T-helper 1 cell treated with Interleukin-12 subunit alpha and Interleukin-12 subunit beta and Interleukin-4 antibody, amounts not matched to agents 30 μg/mL and 1 μg/mL, for 36 hours (primary cell): ENCODE results near the gene ADARB2.

Experiments
- H3K27ac Mint-ChIP-seq: one replicate; pipeline ENCODE4 v1.8.0; 2021; ENCODE audit warnings: mild to moderate bottlenecking, mixed read lengths
- H3K27me3 Mint-ChIP-seq: one replicate; pipeline ENCODE4 v1.8.0; 2021; ENCODE audit warnings: low read depth, mixed read lengths
- H3K36me3 Mint-ChIP-seq: one replicate; pipeline ENCODE4 v1.8.0; 2021; ENCODE audit warnings: low read depth, mixed read lengths
- H3K4me1 Mint-ChIP-seq: one replicate; pipeline ENCODE4 v1.8.0; 2021; ENCODE audit warnings: low read depth, mixed read lengths
- H3K4me3 Mint-ChIP-seq: one replicate; pipeline ENCODE4 v1.8.0; 2021; ENCODE audit warnings: mild to moderate bottlenecking, moderate library complexity, mixed read lengths
- H3K9me3 Mint-ChIP-seq: one replicate; pipeline ENCODE4 v1.8.0; 2021; ENCODE audit warnings: mixed read lengths

ADARB2 gene

DNA sequence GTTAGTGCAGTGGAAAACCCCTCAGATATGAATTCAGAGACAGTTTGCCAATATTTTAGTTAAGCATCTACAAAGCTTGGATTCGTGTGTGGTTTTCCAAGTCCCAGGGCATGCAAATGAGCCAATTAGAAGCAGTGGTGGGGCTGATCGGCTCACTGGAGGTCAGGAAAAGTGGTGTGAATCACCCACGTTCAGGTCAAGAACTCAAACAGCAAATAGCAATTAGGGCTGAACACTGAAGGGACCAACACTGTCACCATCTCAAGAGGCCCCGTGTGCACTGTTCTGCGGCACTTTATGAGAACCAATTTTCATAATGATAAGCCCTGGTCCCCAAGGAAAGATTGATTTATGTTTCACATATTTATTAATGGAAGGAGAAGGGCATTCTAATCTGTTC, 68.9 kb downstream of the ADARB2 start:
- Mint-ChIP-seq H3K4me3 (no peak overlapping the region), H3K36me3 (no peaks in the 10 kb centered on the region), H3K9me3 (no peaks in the 10 kb centered on the region), H3K27me3 (no peaks in the 10 kb centered on the region), H3K27ac (no peak overlapping the region), H3K4me1 (no peaks in the 10 kb centered on the region)

DNA sequence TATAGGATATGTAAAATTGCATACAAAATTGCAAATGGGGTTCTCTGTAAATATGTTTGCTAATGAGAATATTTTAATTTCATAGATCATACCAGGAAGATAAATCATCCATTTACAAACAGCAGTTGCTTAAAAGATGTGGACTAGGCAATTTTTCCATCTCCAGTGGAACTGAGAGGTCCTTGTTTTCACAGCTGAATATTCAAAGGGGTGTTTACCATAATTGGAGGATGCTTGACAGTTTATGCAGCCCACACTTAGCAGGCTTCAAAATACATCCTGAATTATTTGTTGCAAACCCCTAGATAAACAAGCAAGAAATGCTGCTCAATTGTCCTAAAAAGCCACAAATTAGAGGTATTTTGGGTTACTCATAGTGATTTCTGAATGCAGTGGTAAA, 69.9 kb downstream of the ADARB2 start:
- Mint-ChIP-seq H3K4me3 (no peak overlapping the region), H3K9me3 (no peaks in the 10 kb centered on the region), H3K27me3 (no peaks in the 10 kb centered on the region), H3K27ac (no peak overlapping the region), H3K4me1 (no peaks in the 10 kb centered on the region), H3K36me3 (no peaks in the 10 kb centered on the region)

DNA sequence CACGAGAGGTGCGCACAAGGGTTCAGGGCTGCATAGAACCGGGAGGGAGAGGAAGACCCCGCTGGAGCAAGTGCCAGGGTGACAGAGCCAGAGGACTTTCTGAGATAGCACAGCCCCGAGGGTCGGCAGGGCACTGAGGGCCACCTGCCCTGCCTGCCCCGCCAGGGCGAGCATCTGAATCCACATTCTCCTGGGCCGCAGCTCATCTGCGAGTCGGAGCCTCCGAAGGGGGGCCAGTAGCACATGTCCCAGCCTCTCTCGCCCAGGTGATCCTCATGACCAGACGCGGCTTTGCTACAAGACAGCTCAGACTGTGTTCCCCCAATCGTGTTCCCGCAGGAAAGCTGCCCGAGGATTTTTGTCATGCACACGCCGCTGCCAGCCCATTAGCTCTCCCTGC, 71.2 kb downstream of the ADARB2 start:
- Mint-ChIP-seq H3K27me3 (no peaks in the 10 kb centered on the region), H3K27ac (no peak overlapping the region)

DNA sequence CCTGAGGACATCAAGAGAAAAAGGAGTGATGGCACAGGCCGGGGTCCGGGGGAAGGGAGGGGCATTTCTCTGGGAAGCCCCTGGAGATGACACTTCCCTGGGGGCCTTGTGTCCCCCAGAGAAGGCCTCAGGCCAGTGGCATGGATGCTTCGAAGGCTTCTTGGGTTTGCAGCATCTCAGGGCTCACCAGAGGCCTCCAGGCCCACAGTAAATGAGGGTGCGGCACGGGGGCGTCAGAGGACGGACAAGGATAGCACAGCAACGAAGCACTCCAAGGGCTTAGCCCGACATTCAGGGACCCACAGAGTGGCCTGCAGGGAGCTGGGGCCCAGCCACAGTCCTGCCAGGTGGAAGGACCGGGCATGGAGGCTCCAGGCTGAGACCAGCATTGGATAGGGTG, 71.6 kb downstream of the ADARB2 start:
- Mint-ChIP-seq H3K27ac (no peak overlapping the region), H3K27me3 (no peaks in the 10 kb centered on the region), H3K9me3 (no peaks in the 10 kb centered on the region), H3K36me3 (no peaks in the 10 kb centered on the region), H3K4me3 (no peak overlapping the region), H3K4me1 (no peaks in the 10 kb centered on the region)

More for the DNA sequence above, 71.2 kb downstream of the ADARB2 start:
- H3K4me1 Mint-ChIP-seq = no peaks in the 10 kb centered on the region
- no peaks in the 10 kb centered on the region for H3K9me3 Mint-ChIP-seq
- H3K4me3 Mint-ChIP-seq = no peak overlapping the region
- no peaks in the 10 kb centered on the region for H3K36me3 Mint-ChIP-seq

DNA sequence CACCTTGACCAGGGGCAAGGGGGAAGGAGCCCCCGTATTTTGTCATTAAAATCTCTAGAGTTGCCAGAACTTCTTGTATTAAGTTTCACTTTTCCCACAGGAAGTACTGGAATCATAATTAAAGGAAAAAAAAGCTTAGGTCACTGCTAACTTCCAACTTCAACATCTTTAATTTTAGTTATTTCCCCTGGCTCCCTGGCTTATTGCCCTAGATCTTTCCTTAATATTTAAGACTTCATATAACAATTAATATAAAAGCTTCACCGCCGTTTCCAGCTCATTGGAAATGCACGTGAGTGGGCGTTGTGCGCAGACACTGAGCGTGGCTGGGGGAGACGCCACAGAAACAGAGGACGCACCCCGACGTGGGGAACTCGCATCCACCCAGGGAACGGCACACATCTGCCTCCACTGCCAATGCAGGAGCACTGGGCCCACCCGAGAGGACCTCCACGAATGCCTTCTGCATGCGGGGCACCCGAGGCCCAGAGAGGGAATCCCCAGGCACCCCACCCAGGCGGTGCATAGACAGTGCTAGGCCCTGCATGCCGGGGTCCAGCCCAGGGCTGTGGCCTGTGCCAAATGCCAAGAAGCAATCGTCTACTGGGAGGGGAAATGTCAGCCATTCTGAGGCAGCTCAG, 72.2 kb downstream of the ADARB2 start:
- Mint-ChIP-seq H3K4me1 (no peaks in the 10 kb centered on the region), H3K36me3 (no peaks in the 10 kb centered on the region), H3K27ac (no peak overlapping the region), H3K27me3 (no peaks in the 10 kb centered on the region), H3K9me3 (no peaks in the 10 kb centered on the region), H3K4me3 (no peak overlapping the region)

DNA sequence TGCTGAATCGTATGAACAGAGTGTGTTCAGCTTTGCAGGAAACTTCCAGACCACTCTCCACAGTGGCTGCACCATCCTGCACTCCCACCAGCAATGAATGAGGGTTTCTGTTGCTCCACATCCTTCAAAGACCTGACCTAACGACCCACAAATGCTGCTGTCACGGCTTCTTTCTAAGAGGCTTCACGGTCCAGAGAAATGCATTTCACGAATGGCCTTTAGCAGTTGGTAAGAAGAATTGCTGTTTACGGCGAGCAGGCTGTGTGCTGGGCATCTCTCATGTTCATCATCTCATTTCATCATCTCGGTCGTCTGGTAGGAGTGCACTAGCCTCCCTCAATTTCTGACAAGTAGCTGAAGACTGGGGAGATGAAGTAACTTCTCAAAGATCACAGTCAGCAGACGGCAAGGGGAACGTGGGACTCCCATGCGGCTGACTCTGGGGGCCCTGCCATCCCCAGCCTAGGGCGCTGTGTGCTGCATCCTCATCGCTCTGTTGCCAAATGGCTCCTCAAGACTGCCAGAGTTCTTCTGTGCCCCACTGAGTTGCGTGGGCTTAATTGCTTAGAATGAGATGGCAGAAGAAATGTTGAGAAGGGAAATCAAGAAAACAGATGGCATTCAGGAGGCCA, 72.9 kb downstream of the ADARB2 start:
- no peaks in the 10 kb centered on the region for H3K27me3 Mint-ChIP-seq
- H3K36me3 Mint-ChIP-seq = no peaks in the 10 kb centered on the region
- H3K4me3 Mint-ChIP-seq = no peak overlapping the region
- H3K9me3 Mint-ChIP-seq = no peaks in the 10 kb centered on the region
- no peaks in the 10 kb centered on the region for H3K4me1 Mint-ChIP-seq
- no peak overlapping the region for H3K27ac Mint-ChIP-seq

DNA sequence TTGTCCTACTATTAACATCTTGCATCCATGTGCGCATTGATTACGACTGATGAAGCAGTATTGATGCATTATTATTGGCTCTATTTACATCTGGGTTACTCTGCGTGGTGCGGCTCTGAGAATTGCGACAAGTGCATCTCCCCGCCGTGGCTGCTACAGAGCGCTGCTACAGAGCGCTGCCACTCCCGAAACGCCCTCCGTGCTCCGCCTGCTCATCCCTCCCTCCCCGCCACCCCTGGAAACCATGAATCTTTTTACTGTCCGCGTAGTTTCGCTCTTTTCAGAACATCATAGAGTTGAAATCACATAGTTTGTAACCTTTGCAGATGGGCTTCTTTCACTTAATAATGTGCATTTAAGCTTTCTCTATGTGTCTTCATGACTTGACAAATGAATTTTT, 74.1 kb downstream of the ADARB2 start:
- no peaks in the 10 kb centered on the region for H3K4me1 Mint-ChIP-seq
- no peaks in the 10 kb centered on the region for H3K36me3 Mint-ChIP-seq
- no peak overlapping the region for H3K4me3 Mint-ChIP-seq
- no peak overlapping the region for H3K27ac Mint-ChIP-seq
- no peaks in the 10 kb centered on the region for H3K9me3 Mint-ChIP-seq
- H3K27me3 Mint-ChIP-seq = peaks cover 4% of the 10 kb centered on the region

DNA sequence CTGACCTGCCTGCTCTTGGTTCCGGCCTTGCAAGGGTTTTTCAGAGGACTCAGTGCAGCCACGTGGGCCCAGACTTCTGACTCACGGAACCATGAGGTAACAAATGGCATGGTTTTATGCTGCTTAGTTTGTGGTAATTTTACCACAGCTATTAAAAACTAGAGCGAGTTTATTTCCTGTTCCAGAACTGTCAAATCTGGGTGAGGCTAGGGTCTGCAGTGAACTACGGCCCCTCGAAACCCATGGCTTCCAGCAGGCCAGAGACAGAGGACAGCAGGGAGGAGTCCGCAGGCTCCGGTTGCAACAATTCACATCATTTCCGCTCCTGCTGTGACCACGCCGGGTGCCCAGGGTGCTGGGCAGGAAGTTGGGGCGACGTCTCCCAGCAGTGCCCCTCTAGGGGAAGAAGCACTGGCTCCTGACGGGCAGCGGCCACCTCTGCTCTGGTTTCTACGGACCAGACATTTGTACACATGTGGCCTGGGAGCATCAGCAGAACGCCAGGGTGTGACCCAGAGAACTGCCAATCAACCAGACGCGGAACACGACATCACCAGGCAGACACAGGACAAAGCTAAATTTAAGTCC, 74.8 kb downstream of the ADARB2 start:
- Mint-ChIP-seq H3K4me3 (no peak overlapping the region), H3K36me3 (no peaks in the 10 kb centered on the region), H3K9me3 (no peaks in the 10 kb centered on the region), H3K4me1 (no peaks in the 10 kb centered on the region), H3K27me3 (peaks cover 10% of the 10 kb centered on the region), H3K27ac (no peak overlapping the region)

DNA sequence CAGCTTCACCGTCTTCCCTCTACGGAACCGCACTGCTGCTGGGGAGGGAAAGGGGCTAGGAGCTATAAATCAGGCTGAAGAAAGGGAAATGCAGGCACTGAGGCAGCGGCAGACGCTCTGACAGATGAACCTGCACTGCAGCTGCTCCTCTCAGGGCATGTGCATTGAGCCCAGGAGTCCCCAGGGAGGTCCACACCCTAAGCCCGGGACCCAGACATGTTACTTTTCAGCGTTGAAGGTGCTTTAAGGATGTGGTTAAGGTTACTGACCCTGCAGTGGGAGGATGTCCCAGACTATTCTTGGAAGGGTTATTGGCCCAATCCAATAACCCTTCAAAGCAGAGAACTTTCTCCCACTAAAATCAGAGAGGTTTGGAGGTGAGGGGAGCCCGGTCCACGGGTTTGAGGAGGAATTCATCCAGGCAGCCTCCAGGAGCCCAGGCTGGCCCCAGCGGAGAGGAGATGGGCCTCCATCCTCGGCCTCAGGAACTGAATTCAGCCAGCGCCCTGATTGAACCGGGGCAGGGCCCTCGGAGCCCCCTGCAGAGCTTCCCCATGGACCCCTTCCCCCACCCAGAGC, 75.4 kb downstream of the ADARB2 start:
- peaks cover 10% of the 10 kb centered on the region for H3K27me3 Mint-ChIP-seq
- H3K4me3 Mint-ChIP-seq = no peak overlapping the region
- H3K4me1 Mint-ChIP-seq = no peaks in the 10 kb centered on the region
- no peaks in the 10 kb centered on the region for H3K9me3 Mint-ChIP-seq
- no peaks in the 10 kb centered on the region for H3K36me3 Mint-ChIP-seq
- no peak overlapping the region for H3K27ac Mint-ChIP-seq

DNA sequence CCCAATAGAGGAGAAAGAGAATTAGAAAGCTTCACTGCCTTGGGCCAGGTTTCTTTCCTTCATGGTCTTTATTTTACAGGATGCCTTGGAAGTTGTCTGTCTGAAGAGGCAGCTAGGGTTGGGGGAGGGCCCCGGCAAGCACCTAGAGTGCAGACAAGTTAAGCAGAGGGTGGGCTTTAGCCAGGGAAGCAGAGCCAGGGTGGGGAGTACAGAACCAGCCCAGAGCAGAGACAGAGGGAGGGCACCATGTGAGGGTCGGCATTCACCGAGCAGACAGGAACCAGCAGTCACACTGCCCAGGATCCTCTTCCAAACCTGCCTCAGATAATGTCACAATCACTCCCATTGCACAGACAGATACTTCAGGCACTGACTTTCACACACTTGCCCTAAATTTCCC, 75.9 kb downstream of the ADARB2 start:
- Mint-ChIP-seq H3K36me3 (no peaks in the 10 kb centered on the region), H3K9me3 (no peaks in the 10 kb centered on the region), H3K27me3 (peaks cover 10% of the 10 kb centered on the region), H3K27ac (no peak overlapping the region), H3K4me3 (no peak overlapping the region), H3K4me1 (no peaks in the 10 kb centered on the region)

DNA sequence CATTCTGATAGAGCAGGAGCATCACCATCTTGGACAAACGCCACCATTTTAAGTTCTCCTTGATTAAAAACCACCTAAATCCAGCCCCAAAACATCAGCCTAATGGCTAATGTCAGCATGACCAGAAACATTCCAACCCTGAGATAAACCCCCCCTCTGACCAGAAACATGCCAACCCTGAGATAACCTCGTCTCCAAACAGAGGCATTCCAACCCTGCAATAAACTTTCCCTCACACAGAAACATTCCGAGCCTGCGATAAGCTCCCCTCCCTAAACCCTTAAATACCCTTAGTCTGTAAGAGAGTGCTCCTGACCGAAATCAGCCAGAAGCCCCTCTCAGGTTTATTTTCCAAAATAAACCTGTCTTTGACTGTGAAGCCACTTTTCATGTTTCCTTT, 76.5 kb downstream of the ADARB2 start:
- Mint-ChIP-seq H3K9me3 (no peaks in the 10 kb centered on the region), H3K27me3 (peaks cover 10% of the 10 kb centered on the region), H3K4me1 (no peaks in the 10 kb centered on the region), H3K36me3 (no peaks in the 10 kb centered on the region), H3K4me3 (no peak overlapping the region), H3K27ac (no peak overlapping the region)

DNA sequence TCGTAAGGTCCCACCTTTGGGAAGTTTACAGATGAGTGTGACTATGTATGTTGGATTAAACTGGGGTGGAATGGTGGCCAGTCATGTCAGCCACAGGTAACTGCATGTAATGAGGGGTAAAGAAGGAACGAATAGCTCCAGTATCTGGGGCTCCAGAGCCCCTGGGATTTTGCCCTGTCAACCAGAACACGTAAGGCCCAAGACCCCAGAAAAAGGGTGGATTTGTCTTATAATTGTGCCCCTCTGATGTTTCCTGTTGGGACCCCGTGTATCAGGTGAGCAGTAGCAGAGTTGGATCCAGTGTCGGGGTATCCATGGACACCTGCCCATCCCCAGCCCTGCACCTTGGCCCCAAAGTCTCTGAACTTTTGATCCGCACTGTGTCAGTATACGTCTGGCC, 76.9 kb downstream of the ADARB2 start:
- H3K27ac Mint-ChIP-seq = no peak overlapping the region
- no peaks in the 10 kb centered on the region for H3K4me1 Mint-ChIP-seq
- no peaks in the 10 kb centered on the region for H3K9me3 Mint-ChIP-seq
- H3K27me3 Mint-ChIP-seq = peaks cover 10% of the 10 kb centered on the region
- H3K4me3 Mint-ChIP-seq = no peak overlapping the region
- H3K36me3 Mint-ChIP-seq = no peaks in the 10 kb centered on the region

DNA sequence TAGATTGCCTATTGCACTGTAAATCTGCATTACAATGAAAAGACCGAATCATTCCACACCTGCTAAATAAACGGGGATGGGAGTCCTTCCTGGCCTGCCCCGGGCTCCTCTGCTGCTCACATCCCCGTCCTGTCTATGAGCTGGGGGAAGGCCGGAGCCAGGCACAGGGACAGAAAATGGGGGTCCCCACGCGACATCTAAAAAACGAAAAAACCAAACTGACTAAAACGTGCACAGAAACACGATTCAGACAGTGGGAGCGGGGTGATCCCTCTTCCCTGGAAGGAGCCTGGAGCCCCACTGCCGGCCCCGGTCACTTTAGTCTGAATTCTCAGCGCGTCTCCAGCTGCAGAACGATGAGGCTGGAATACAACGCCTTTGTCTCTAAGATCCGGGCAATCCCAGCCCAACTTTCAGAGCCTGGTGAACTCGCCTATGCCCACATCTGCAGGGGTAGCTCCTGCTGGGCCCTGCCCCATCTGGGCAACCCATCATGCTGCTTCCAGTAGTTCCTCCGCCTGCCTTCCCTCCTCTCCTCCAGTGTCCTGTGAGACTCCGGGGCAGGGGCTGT, 78.0 kb downstream of the ADARB2 start:
- Mint-ChIP-seq H3K4me3 (no peak overlapping the region), H3K27ac (no peak overlapping the region), H3K36me3 (no peaks in the 10 kb centered on the region), H3K4me1 (no peaks in the 10 kb centered on the region), H3K9me3 (no peaks in the 10 kb centered on the region), H3K27me3 (peaks cover 10% of the 10 kb centered on the region)

DNA sequence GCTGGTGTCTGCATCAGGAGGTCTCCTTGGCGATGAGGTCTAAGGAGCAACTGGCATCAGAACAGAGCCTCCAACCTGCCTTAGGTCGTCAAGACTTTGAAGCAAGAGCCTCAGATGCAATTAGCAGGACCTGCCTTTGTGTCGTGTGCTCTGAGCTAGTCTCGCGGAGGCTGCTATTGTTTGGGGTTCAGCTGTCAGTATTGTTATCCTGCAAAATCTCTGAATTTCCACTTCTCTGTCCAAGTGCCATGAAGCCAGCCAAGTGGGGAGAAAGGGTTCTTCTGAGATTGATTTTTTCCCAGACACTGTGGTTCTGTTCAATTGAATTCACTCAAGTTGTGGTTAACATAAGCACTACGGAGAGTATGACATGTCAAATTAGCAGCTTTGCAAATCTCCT, 78.7 kb downstream of the ADARB2 start:
- Mint-ChIP-seq H3K27ac (no peak overlapping the region), H3K36me3 (no peaks in the 10 kb centered on the region), H3K4me3 (no peak overlapping the region), H3K4me1 (no peaks in the 10 kb centered on the region), H3K27me3 (peaks cover 10% of the 10 kb centered on the region), H3K9me3 (no peaks in the 10 kb centered on the region)

DNA sequence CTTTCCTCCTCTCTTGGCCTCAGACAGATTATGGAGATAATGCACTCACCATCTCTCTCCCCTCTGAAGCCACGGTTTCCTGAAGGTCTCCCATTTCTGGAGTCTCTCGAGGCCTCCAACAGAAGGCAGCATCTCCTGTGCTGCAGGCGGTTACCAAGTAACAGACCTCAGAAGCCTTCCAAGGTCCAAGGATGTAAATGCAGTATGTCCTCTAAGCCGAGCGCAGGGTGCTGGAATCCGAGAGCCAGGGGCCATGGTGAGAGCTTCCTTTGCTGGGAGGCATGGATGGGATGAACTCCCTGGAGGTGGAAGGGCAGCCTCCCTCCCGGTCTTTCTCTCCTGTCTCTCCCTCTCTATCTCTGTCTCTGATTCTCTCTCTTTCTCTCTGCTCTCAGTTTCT, 79.8 kb downstream of the ADARB2 start:
- H3K4me1 Mint-ChIP-seq = no peaks in the 10 kb centered on the region
- no peaks in the 10 kb centered on the region for H3K36me3 Mint-ChIP-seq
- no peak overlapping the region for H3K4me3 Mint-ChIP-seq
- H3K27ac Mint-ChIP-seq = no peak overlapping the region
- H3K9me3 Mint-ChIP-seq = no peaks in the 10 kb centered on the region
- H3K27me3 Mint-ChIP-seq = peaks cover 10% of the 10 kb centered on the region
